Activated CD4-positive, alpha-beta T cell treated with anti-CD3 and anti-CD28 coated beads, Interleukin-2, amount 50 U/mL, for 24 hours (primary cell): ENCODE results near the gene PRSS37.

Source experiments
- DNase-seq, 2 donors: peaks; one replicate each; pipeline ENCODE4 v3.0.0-alpha.2; 2020; ENCODE audit warnings: low read depth in 1 of 2, low spot score in 1 of 2

The PRSS37 gene

GRCh38 chr7:141788296-141788695, 53.0 kb downstream of the PRSS37 start:
- DNase-seq: no peak
